Liver (tissue), 9 donors: ENCODE results near the gene SRPK1. TPM values are rescaled to one million over a fixed set of nuclear protein-coding genes. Genes with fewer than 3 reads are reported as not detected.

Source experiments
- DNase-seq: peaks from one replicate; pipeline ENCODE4 v3.0.0-alpha.2; 2017; ENCODE audit warnings: low spot score
- H3K27ac ChIP-seq, 2 donors: one replicate each; pipeline ENCODE4 v1.7.0; 2013; ENCODE audit warnings: inconsistent platforms in 2 of 2, low read length in 2 of 2, control low read depth in 1 of 2, low read depth in 1 of 2, mild to moderate bottlenecking in 1 of 2
- H3K27me3 ChIP-seq, 4 donors: one replicate each; pipeline versions ENCODE4 v1.6.1 to v1.7.0; 2013; ENCODE audit warnings: low read length in 3 of 4, inconsistent platforms in 1 of 4, mild to moderate bottlenecking in 1 of 4, moderate library complexity in 1 of 4; ENCODE audit not compliant: control insufficient read depth in 4 of 4, insufficient read depth in 4 of 4
- H3K36me3 ChIP-seq, 4 donors: one replicate each; pipeline versions ENCODE4 v1.6.1 to v1.7.0; 2013; ENCODE audit warnings: low read length in 3 of 4, mild to moderate bottlenecking in 3 of 4, low read depth in 1 of 4, moderate library complexity in 1 of 4; ENCODE audit not compliant: control insufficient read depth in 4 of 4, insufficient read depth in 3 of 4
- H3K4me1 ChIP-seq, 4 donors: one replicate each; pipeline versions ENCODE4 v1.6.1 to v1.7.0; 2013; ENCODE audit warnings: low read length in 3 of 4, mild to moderate bottlenecking in 3 of 4, moderate library complexity in 1 of 4; ENCODE audit not compliant: control insufficient read depth in 4 of 4, insufficient read depth in 4 of 4
- H3K4me3 ChIP-seq, 3 donors: one replicate each; pipeline versions ENCODE4 v1.6.1 to v1.7.0; 2013; ENCODE audit warnings: low read length in 3 of 3, control low read depth in 1 of 3, low read depth in 1 of 3, mild to moderate bottlenecking in 1 of 3
- H3K9ac ChIP-seq, 2 donors: one replicate each; pipeline ENCODE4 v1.7.0; 2013; ENCODE audit warnings: low read length in 2 of 2, mild to moderate bottlenecking in 2 of 2, moderate library complexity in 2 of 2, control low read depth in 1 of 2, low read depth in 1 of 2
- H3K9me3 ChIP-seq, 4 donors: one replicate each; pipeline versions ENCODE4 v1.6.1 to v1.7.0; 2013; ENCODE audit warnings: low read length in 3 of 4; ENCODE audit not compliant: control insufficient read depth in 4 of 4
- ATF3 ChIP-seq: IDR thresholded peaks from 2 replicates; pipeline ENCODE4 v1.6.1; 2016; ENCODE audit warnings: antibody characterized with exemption
- EGR1 ChIP-seq, 2 donors: IDR thresholded peaks; 2 replicates each; pipeline ENCODE4 v1.6.1; 2016 to 2018; ENCODE audit warnings: antibody characterized with exemption in 2 of 2, low read depth in 2 of 2
- FOXA1 ChIP-seq: IDR thresholded peaks from 2 replicates; pipeline ENCODE4 v1.6.1; 2016; ENCODE audit warnings: antibody characterized with exemption
- FOXA2 ChIP-seq: IDR thresholded peaks from 2 replicates; pipeline ENCODE4 v1.6.1; 2016; ENCODE audit warnings: antibody characterized with exemption
- GABPA ChIP-seq, 2 donors: IDR thresholded peaks in 1 of 2; conservative IDR thresholded peaks in 1 of 2; 2 replicates each; pipeline ENCODE4 v1.6.1; 2016; ENCODE audit warnings: antibody characterized with exemption in 2 of 2, mild to moderate bottlenecking in 1 of 2, moderate library complexity in 1 of 2
- HNF4A ChIP-seq, 2 donors: conservative IDR thresholded peaks; 2 replicates each; pipeline ENCODE4 v1.6.1; 2016; ENCODE audit warnings: antibody characterized with exemption in 2 of 2, mild to moderate bottlenecking in 2 of 2
- HNF4G ChIP-seq: IDR thresholded peaks from 2 replicates; pipeline ENCODE4 v1.6.1; 2016; ENCODE audit warnings: antibody characterized with exemption
- JUND ChIP-seq, 2 donors: IDR thresholded peaks; 2 replicates each; pipeline ENCODE4 v1.6.1; 2016; ENCODE audit warnings: antibody characterized with exemption in 2 of 2
- MAX ChIP-seq: IDR thresholded peaks from 2 replicates; pipeline ENCODE4 v1.6.1; 2016; ENCODE audit warnings: antibody characterized with exemption
- NR2F2 ChIP-seq: IDR thresholded peaks from 2 replicates; pipeline ENCODE4 v1.6.1; 2016; ENCODE audit warnings: antibody characterized with exemption
- RAD21 ChIP-seq, 2 donors: IDR thresholded peaks; 2 replicates each; pipeline ENCODE4 v1.6.1; 2016; ENCODE audit warnings: antibody characterized with exemption in 2 of 2, mild to moderate bottlenecking in 2 of 2
- REST ChIP-seq: IDR thresholded peaks from 2 replicates; pipeline ENCODE4 v1.6.1; 2016; ENCODE audit warnings: antibody characterized with exemption, mild to moderate bottlenecking
- RXRA ChIP-seq, 2 donors: IDR thresholded peaks; 2 replicates each; pipeline ENCODE4 v1.6.1; 2017 to 2018; ENCODE audit warnings: antibody characterized with exemption in 2 of 2, mild to moderate bottlenecking in 1 of 2
- SP1 ChIP-seq: IDR thresholded peaks from 2 replicates; pipeline ENCODE4 v1.6.1; 2018; ENCODE audit warnings: antibody characterized with exemption, mild to moderate bottlenecking
- YY1 ChIP-seq: IDR thresholded peaks from 2 replicates; pipeline ENCODE4 v1.6.1; 2016; ENCODE audit warnings: antibody characterized with exemption, mild to moderate bottlenecking
- WGBS: extraction: QIAGEN DNeasy Blood & Tissue Kit; methylation state at CpG from one replicate; pipeline ENCODE4 v1.1.7; 2013; 5-methylcytosine and 5-hydroxymethylcytosine counted together
- polyA plus RNA-seq, 2 donors: library from polyadenylated mRNA; stranded (reverse) in 1 of 2; unstranded in 1 of 2; fragments of 200-250 nt in 1 of 2; fragments of >200 nt in 1 of 2; fragmentation: Nextera tagmentation in 1 of 2; extraction: Ambion mirVana in 1 of 2; gene quantifications; one replicate each; pipeline versions ENCODE4 v1.2.1 to v1.2.3, GENCODE V29; 2013 to 2015
- total RNA-seq, 2 donors: library from RNA; depleted of rRNA; stranded (reverse); fragments of >200 nt; gene quantifications; one replicate each; pipeline ENCODE4 v1.2.3, GENCODE V29; 2014
- TF ChIP-seq, protein P1 (sequence below): fragments of 150-350 bp; IDR thresholded peaks from 2 replicates; pipeline ENCODE4 v1.5.1; 2017; ENCODE audit warnings: improper control_type of control experiment, low read depth, low read length; ENCODE audit not compliant: missing input control
- TF ChIP-seq, protein P2 (sequence below): IDR thresholded peaks from 2 replicates; pipeline ENCODE4 v1.6.1; 2016; ENCODE audit warnings: antibody characterized with exemption
- donor health status: healthy.
- donor health status: healthy.
- donor health status: healthy.
- donor health status: healthy.
- donor health status: healthy.

Gene SRPK1
- total and polyA plus RNA-seq, 4 donors: 11.9 to 41.2 (median 32.9) TPM

GRCh38 chr6:35900448-35900847 lies 20.4 kb downstream of the SRPK1 start:
- Histone ChIP-seq H3K27ac (no peak overlapping the region), H3K4me1 (no peaks in the 10 kb centered on the region), H3K36me3 (peaks cover 0 to 2% (median under 1%) of the 10 kb centered on the region in 4 donors), H3K9ac (no peak overlapping the region), H3K27me3 (no peaks in the 10 kb centered on the region), H3K4me3 (no peak overlapping the region), H3K9me3 (no peaks in the 10 kb centered on the region)
- TF ChIP-seq, protein P1, sequence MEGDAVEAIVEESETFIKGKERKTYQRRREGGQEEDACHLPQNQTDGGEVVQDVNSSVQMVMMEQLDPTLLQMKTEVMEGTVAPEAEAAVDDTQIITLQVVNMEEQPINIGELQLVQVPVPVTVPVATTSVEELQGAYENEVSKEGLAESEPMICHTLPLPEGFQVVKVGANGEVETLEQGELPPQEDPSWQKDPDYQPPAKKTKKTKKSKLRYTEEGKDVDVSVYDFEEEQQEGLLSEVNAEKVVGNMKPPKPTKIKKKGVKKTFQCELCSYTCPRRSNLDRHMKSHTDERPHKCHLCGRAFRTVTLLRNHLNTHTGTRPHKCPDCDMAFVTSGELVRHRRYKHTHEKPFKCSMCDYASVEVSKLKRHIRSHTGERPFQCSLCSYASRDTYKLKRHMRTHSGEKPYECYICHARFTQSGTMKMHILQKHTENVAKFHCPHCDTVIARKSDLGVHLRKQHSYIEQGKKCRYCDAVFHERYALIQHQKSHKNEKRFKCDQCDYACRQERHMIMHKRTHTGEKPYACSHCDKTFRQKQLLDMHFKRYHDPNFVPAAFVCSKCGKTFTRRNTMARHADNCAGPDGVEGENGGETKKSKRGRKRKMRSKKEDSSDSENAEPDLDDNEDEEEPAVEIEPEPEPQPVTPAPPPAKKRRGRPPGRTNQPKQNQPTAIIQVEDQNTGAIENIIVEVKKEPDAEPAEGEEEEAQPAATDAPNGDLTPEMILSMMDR: no peak
- no peak for TF ChIP-seq RAD21 (IDR thresholded peaks at IDR 0.05)
- no peak for TF ChIP-seq REST
- TF ChIP-seq YY1: no peak
- TF ChIP-seq NR2F2: no peak
- no peak for TF ChIP-seq RXRA (IDR thresholded peaks at IDR 0.05)
- TF ChIP-seq ATF3: no peak
- TF ChIP-seq MAX: no peak
- TF ChIP-seq JUND (IDR thresholded peaks at IDR 0.05): no peak
- no peak for TF ChIP-seq FOXA1
- TF ChIP-seq, protein P2, sequence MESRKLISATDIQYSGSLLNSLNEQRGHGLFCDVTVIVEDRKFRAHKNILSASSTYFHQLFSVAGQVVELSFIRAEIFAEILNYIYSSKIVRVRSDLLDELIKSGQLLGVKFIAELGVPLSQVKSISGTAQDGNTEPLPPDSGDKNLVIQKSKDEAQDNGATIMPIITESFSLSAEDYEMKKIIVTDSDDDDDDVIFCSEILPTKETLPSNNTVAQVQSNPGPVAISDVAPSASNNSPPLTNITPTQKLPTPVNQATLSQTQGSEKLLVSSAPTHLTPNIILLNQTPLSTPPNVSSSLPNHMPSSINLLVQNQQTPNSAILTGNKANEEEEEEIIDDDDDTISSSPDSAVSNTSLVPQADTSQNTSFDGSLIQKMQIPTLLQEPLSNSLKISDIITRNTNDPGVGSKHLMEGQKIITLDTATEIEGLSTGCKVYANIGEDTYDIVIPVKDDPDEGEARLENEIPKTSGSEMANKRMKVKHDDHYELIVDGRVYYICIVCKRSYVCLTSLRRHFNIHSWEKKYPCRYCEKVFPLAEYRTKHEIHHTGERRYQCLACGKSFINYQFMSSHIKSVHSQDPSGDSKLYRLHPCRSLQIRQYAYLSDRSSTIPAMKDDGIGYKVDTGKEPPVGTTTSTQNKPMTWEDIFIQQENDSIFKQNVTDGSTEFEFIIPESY: no peak
- no peak for TF ChIP-seq EGR1 (IDR thresholded peaks at IDR 0.05; ENCODE audit: low read depth in 2 of 2)
- TF ChIP-seq FOXA2: no peak
- TF ChIP-seq GABPA (IDR thresholded peaks at IDR 0.05 in 1 of 2, conservative IDR thresholded peaks at IDR 0.05 in 1 of 2): no peak
- TF ChIP-seq HNF4G: no peak
- no peak for TF ChIP-seq HNF4A (conservative IDR thresholded peaks at IDR 0.05)
- WGBS: 96% methylated on average over 4 of the region's 4 CpGs
- no peak for DNase-seq

GRCh38 chr6:35898003-35898402 lies 22.9 kb downstream of the SRPK1 start:
- H3K4me1 ChIP-seq: peaks cover 0 to 2% (median 0%) of the 10 kb centered on the region in 4 donors
- H3K27me3 ChIP-seq: no peaks in the 10 kb centered on the region
- no peak overlapping the region for H3K4me3 ChIP-seq
- peaks cover 0 to 1% (median 0%) of the 10 kb centered on the region in 4 donors for H3K36me3 ChIP-seq
- H3K9me3 ChIP-seq: no peaks in the 10 kb centered on the region
- H3K27ac ChIP-seq: no peak overlapping the region
- 98% methylated on average over 2 of the region's 2 CpGs for WGBS
- no peak overlapping the region for H3K9ac ChIP-seq
- no peak for DNase-seq
- TF ChIP-seq, protein P1: no peak
- TF ChIP-seq GABPA (IDR thresholded peaks at IDR 0.05 in 1 of 2, conservative IDR thresholded peaks at IDR 0.05 in 1 of 2) (no peak), EGR1 (IDR thresholded peaks at IDR 0.05; ENCODE audit: low read depth in 2 of 2) (no peak), SP1 (no peak), FOXA2 (no peak), MAX (no peak), FOXA1 (no peak), ATF3 (no peak), RAD21 (IDR thresholded peaks at IDR 0.05) (no peak), NR2F2 (no peak), HNF4G (no peak), HNF4A (conservative IDR thresholded peaks at IDR 0.05) (no peak), RXRA (IDR thresholded peaks at IDR 0.05) (no peak)
- TF ChIP-seq, protein P2: no peak
